GM12874 (cell line): Measurements from ENCODE around the gene SMAD9.

Experiments used
- TF ChIP-seq, protein P1 (sequence below): IDR thresholded peaks from 2 replicates; pipeline ENCODE4 v1.5.1; 2011; ENCODE audit warnings: low read depth, mild to moderate bottlenecking, control low read depth, low read length, moderate library complexity; ENCODE audit not compliant: insufficient read depth

SMAD9 gene

DNA sequence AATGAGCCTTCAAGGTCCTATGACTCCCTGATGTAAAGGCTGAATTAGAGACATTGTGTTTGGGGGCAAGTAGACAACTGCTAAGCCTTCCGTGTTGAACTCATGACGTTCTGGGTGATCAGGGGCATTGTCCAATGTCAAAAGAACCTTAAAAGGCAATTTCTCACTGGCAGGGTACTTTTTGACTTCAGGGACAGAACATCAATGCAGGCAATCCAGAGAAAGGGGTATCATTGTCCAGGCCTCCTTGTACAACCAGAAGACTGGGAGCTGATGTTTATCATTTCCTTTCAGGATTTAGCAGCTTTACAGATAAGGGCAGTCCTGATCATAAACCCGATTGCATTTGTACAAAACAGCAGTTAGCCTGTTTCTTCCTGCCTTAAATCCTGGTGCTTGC is 25.0 kb upstream of the SMAD9 start:
- TF ChIP-seq, protein P1, sequence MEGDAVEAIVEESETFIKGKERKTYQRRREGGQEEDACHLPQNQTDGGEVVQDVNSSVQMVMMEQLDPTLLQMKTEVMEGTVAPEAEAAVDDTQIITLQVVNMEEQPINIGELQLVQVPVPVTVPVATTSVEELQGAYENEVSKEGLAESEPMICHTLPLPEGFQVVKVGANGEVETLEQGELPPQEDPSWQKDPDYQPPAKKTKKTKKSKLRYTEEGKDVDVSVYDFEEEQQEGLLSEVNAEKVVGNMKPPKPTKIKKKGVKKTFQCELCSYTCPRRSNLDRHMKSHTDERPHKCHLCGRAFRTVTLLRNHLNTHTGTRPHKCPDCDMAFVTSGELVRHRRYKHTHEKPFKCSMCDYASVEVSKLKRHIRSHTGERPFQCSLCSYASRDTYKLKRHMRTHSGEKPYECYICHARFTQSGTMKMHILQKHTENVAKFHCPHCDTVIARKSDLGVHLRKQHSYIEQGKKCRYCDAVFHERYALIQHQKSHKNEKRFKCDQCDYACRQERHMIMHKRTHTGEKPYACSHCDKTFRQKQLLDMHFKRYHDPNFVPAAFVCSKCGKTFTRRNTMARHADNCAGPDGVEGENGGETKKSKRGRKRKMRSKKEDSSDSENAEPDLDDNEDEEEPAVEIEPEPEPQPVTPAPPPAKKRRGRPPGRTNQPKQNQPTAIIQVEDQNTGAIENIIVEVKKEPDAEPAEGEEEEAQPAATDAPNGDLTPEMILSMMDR: no peak

DNA sequence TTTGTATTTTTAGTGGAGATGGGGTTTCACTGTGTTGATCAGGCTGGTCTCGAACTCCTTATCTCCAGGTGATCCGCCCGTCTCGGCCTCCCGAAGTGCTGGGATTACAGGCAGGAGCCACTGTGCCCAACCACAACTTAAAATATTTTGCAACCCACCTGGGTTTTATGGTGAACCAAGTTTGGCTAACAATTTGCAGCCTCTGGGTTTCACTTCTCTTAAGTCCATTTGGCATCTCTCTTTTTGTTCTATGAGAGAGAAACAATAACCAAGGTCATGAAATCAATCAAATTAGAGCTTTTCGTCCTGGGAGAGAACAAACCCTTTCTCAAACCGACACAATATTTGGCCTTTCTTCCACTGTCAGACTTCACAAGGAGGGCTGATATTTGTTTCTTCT is 5.6 kb upstream of the SMAD9 start:
- TF ChIP-seq, protein P1: no peak

DNA sequence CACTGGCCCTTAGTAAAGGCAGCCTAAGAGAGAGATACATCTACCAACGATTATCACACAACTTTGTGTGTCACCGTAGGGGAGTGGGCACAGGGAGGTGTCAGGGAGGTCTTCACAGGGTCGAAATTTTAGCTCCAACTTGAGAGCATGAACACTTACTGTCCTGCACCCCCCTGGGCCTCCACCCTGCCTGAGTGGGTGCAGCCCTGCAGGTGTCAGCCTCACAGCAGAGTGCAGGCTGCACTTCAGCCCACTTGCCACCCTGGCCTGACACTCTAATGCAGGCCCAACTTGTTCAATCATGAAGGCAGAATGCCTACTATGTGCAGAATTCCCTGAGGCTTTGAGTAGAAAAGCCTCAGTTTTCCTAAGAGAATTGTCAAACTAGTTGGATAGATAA is 4.0 kb upstream of the SMAD9 start:
- TF ChIP-seq, protein P1: no peak

DNA sequence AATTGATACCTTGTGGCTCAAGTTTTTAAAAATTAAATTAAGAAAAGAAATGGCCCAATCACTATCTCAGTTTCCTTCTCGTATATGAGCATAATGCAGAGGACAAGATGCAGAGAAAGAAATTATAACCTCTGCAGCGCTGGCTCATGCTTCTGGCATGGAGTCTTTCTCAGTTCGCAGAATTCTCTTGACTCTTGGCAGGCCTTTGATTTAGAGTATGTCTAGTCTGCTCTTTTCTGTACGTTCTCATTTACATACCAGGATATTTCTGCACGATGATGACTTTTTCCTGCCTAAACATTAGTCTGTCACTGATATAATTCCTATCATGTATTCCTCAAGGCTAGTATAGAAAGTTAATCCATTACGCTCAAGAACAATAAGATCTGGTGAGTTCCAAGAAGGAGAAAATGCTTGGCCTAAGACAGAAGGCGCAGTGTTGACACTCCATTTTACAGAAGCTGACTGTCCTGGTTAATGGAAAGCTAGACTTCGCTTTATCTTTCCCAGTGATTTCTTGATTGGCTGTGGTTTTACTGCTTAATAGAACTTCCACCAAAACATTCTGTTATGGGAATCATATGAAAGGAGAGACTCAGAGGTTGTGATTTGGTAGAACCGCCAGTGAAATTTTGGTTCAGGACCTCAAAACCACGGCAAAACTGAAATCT is 1.7 kb upstream of the SMAD9 start:
- TF ChIP-seq, protein P1: no peak

DNA sequence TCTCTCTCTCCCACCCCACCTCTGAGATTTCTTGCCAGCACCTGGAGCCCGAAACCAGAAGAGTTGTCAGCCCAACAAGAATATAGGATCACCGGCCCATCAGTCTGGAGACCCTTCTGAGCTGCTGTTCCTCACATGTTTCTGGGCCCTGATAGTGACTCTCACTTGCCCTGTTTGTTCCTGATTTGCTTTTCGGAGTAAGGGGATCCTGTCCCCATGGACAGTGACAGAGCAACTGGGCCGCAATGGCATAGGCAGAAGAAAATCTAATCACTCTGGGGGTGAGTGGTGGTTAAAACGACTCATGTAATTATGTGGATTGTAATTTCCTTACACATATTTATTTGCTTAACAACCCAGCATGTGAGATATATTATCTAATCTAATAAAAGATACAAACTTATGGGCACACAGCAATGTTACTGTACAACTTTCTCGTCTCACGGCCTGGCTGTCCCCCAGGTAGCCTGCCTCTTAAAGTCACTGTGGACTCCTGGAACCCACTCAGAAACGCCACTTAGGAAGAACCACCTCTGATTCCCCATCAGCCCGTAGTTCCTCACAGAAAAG is 663 bp upstream of the SMAD9 start:
- TF ChIP-seq, protein P1: no peak

DNA sequence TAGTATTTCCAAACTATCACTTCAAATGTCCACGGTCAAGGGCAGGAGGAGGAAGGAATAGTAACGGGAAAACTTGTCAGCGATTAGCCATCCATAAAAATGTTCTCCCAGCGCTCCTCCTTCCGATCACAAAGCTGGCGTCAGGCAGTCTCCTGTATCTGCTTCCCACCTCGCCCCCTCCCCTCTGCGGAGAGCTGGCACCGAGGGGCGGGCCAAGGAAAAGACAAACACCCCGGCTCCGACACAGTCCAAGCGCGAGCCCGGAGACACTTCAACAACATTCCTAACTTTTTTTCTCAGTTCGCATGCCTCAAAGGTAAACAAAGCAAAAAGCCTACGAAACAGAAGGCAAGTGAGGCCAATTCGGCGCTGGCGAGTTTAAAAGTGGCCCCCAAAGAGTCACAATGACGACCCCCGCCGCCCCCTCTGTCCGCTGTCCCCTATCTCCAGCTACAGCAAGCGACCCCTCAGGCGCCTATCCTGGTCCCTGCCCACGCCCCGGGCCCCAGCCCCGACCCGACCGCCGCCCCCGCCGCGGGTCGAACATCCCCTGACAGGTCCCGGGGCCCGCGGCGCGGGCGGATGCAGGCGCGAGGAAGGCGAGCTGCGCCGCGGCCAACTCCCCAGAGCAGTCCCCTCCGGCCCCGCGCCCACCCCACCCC is 736 bp downstream of the SMAD9 start:
- TF ChIP-seq, protein P1: no peak

DNA sequence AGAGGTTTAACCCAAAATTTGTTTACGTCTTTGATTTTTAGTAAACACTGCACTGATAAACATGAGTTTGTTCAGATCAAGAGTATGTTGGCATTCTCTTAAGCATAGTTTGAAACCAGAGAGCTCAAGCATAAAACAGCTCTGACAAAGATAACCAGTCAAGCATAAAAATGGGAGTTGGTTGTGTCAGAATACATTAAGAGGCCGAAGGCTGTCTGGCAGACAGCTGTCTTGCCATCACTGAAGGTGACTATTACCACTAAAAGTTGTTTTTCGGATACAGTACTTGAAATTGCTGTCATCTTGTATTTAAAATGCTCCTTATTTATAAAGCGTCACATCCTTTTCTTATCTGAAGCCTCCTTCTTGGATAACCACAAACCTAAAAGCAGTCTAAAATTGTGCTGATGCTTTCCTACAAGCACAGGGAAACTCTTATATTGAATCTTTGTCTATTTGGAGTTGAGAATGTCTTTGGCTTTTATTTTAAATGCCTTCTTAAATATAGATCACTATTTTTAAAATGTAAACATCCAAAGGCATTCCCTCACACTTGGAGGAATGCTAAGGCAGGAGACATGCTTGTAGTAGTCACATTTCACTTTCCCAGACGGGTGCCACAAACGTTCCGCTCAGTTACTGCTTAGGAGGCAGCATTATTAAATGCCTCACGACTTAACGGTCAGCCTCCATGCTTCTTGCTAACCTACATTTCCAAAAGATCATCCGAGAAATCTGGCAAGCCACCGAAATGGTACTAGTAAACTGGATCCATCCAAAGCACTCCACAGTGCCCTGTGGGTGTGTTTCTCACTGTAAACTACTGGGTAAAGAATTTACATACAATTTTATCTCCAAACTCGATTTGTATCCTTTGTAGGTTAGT is 1.5 kb downstream of the SMAD9 start:
- TF ChIP-seq, protein P1: no peak
